CMK (cell line): Measurements from ENCODE around the gene VRK3.
A peak's percentile ranks its signal among the peaks of the same experiment; 100 is the strongest.
"Not testable (repeated sequence)": the region's sequence is repeated elsewhere in the genome, so short reads cannot be mapped to it uniquely, and the experiment has no call there.

ENCODE experiments used
- DNase-seq: peaks from one replicate; pipeline ENCODE4 v3.0.0-alpha.2; 2010; ENCODE audit warnings: low read depth

VRK3 gene

GRCh38 chr19:50025022-50025793 lies at the start of gene VRK3:
Gene VRK3 (minus strand): TSS chr19:50025372. CDS start chr19:50016162, 9,210 bp downstream.
- DNase-seq = peak; percentile 100

- not testable (repeated sequence) for DNase-seq
These were observed 43.2 kb upstream of the VRK3 start for GRCh38 chr19:50068382-50068781.

DNA sequence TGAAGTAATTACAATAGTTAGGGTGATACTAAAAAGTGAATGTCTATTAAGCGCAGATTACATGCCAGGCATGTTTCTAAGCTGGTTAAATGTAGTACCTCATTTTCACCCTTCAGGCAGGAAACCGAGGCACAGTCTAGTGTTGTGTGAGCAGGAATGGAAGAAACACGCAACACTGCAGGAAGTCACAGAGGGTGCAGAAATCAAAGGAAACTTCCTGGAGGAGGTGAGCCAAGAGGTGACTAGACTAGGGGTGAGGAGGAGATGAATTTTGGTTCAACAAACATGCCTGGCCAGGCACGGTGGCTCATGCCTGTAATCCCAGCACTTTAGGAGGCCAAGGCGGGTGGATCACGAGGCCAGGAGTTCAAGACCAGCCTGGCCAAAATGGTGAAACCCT lies 42.4 kb upstream of the VRK3 start:
- no peak for DNase-seq

DNA sequence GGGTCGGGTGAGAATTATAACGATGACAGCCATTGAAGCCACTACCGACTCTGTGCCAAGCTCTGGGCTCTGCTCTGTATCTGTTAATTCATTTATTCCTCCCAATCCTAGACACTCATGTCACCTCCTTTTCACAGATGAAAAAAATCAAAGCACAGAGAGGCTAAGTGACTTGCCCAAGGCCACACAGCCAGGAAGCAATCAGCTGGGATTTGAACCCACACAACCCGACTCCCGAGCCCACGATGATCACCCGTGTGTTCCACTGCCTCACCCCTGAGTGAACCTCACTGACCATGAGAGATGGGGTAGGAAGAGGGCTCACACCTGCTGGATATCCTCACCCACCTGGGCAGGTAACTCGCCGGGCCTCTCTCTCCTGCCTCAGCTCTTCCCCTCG lies 40.8 kb upstream of the VRK3 start:
- no peak for DNase-seq

DNA sequence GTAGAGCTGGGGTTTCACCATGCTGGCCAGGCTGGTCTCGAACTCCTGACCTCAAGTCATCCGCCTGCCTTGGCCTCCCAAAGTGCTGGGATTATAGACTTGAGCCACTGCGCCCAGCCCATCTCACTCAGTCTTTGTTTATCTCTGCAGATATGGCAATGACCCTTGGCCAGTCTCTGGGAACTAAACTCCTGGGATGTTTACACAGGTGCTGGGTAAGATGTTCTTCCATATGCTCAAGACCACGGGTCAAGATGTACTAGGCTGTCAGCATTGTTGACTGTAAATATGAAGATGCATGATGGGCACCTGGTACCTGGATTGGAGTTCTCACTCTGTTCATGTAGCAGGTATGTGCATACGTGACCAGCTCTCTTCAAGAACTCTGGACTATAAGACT lies 36.5 kb upstream of the VRK3 start:
- no peak for DNase-seq

- no peak for DNase-seq
These were observed 34.9 kb upstream of the VRK3 start for GRCh38 chr19:50060107-50060506.

DNA sequence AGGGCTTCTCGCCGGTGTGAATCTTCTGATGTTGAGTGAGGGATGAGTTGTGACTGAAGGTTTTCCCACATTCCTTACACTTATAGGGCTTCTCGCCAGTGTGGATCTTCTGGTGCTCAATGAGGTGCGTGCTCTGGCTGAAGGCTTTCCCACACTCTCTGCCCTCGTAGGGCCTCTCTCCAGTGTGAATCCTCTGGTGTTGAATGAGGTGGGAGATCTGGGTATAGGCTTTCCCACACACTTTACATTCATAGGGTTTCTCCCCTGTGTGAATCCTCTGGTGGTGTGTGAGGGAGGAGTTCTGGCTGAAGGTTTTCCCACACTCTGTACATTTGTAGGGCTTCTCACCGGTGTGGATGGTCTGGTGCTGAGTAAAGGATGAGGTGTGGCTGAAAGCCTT lies 33.9 kb upstream of the VRK3 start:
- no peak for DNase-seq

- no peak for DNase-seq
These were observed 33.3 kb upstream of the VRK3 start for GRCh38 chr19:50058425-50058824.

GRCh38 chr19:50053119-50053518 lies 27.9 kb upstream of the VRK3 start:
- no peak for DNase-seq

DNA sequence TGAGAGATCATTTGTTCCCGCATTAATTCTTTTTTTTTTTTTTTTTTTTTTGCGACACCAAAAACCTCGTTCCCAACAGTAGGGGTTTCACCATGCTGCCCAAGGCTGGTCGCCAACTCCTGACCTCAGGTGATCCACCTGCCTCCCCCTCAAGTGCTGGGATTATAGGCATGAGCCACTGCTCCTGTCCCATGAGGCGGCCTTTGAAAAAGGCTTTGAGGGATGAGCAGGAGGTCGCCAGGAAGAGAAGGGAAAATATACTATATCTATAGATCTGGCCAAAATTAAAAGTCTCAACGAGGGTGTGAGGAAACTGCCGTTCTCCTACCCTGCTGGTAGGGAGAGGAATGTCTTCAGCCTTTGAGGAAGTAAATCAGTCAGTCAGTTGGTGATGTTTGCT lies 26.8 kb upstream of the VRK3 start:
- no peak for DNase-seq

DNA sequence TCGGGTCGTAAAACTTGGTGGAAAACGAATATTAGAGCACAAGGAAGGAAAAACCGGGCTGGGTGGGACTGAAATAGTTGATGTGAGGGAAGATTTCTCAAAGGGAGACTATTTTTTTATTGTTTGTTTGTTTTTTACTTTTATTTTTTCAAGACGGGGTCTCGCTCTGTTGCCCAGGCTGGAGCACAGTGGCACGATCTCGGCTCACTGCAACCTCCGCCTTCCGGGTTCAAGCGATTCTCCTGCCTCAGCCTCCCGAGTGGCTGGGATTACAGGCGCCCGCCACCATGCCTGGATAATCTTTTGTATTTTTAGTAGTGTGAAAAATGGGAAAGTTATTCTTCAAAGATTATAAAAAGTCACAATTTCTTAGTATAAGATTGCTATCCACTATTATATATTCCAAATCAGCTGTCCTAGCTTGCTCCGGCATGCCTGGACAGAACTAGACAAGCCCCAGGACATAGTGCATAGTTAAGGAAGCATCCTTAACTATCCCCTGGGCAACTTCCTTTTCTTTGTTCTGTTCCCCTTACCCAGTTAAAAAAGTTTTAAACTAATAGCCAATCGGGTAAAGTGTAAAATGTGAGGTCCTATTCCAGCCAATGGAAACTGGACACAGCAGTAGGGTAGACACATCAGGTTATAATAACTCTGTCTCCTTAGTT lies 26.2 kb upstream of the VRK3 start:
- DNase-seq = not testable (repeated sequence)

GRCh38 chr19:50050406-50051227 lies 25.4 kb upstream of the VRK3 start:
- no peak for DNase-seq

- DNase-seq = no peak
These were observed 22.5 kb upstream of the VRK3 start for GRCh38 chr19:50047671-50048070.

- peak; percentile 24 for DNase-seq
These were observed 21.7 kb upstream of the VRK3 start for GRCh38 chr19:50046649-50047503.

DNA sequence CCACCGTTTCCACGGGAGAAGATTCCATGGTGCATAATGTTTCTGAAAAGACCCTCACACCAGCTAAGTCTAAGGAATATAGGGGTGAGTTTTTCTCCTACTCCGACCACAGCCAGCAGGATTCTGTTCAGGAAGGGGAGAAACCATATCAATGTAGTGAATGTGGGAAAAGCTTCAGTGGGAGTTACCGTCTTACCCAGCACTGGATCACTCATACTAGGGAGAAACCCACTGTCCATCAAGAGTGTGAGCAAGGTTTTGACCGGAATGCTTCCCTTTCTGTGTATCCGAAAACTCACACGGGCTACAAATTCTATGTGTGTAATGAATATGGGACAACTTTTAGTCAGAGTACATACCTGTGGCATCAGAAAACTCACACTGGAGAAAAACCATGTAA lies 19.8 kb upstream of the VRK3 start:
- DNase-seq = no peak

DNA sequence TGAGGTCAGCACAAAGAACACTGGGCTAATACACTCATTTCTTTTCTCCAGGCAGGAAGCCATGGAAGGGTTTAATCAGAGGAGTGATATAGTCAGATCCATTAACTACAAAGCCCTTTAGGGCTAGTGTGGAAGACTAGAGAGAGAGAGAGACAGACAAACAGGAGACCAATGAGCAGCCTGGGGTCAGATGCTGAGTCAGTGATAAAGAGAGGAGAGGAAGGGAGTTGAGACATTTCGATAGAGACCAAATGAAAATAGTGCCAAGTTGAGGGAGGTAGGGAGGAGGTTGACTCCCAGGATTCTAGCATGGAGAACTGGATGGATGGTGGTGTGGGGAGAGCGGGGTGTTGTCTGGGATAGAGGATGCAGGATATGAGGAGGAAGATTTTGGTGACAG lies 18.8 kb upstream of the VRK3 start:
- no peak for DNase-seq

- DNase-seq = no peak
These were observed 17.3 kb upstream of the VRK3 start for GRCh38 chr19:50042363-50043024.

GRCh38 chr19:50040967-50041366 lies 15.8 kb upstream of the VRK3 start:
- DNase-seq = no peak

DNA sequence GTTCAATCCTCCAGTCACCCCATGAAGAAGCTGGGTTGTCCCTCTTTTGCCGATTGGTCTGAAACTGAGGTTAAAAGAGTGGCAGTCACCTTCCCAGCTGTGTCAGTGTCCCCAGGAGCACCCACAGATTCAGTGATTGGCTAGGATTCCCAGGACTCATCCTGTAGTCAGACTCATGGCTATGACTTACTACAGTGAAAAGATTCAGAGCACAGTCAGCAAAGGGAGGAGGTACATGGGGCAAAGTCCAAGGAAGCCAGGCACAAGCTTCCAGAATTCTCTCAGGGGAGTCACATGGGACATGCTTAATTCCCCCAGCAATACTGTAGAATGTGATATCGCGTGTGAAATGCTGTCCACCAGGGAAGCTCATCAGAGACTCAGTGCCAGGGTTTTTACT lies 14.8 kb upstream of the VRK3 start:
- DNase-seq = no peak

DNA sequence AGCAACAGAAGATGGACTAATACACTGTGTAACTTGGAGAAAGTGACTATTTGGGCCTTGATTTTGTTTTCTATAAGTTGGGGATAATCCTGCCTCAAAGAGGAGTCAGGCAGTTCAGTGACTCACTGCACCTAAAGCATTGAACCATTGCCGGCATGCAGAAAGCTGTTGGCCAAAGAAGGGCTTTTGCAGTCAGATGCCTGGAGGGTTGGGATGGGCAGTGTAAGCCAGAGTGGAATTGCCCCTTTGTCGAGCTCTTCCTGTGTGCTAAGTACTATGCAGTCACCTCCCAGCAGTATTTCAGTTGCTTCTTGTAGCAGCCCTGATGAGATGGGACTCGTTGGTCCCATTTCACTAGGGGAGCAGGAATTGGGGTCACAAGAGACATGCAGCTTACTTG lies 11.7 kb upstream of the VRK3 start:
- DNase-seq = no peak

- DNase-seq = no peak
These were observed 5.8 kb upstream of the VRK3 start for GRCh38 chr19:50030937-50031336.
